ENCODE measurements around the gene NLRP12.
"Not testable (repeated sequence)": the region's sequence is repeated elsewhere in the genome, so short reads cannot be mapped to it uniquely, and the experiment has no call there.

NLRP12 gene

DNA sequence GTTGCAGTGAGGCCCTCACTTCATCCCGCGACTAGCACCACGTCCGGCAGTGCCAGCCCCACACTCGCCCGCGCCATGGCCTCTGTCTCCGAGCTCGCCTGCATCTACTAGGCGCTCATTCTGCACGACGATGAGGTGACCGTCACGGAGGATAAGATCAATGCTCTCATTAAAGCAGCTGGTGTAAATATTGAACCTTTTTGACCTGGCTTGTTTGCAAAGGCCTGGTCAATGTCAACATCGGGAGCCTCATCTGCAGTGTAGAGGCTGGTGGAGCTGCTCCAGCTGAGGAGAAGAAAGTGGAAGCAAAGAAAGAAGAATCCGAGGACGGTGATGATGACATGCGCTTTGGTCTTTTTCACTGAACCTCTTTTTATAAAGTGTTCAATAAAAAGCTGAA is 48.6 kb downstream of the NLRP12 start:
- no peak for DNase-seq (ENCODE audit: low read depth)
- H3K4me3 ChIP-seq (ENCODE audit: low read length) = no peak overlapping the region
- TF ChIP-seq, protein P1, sequence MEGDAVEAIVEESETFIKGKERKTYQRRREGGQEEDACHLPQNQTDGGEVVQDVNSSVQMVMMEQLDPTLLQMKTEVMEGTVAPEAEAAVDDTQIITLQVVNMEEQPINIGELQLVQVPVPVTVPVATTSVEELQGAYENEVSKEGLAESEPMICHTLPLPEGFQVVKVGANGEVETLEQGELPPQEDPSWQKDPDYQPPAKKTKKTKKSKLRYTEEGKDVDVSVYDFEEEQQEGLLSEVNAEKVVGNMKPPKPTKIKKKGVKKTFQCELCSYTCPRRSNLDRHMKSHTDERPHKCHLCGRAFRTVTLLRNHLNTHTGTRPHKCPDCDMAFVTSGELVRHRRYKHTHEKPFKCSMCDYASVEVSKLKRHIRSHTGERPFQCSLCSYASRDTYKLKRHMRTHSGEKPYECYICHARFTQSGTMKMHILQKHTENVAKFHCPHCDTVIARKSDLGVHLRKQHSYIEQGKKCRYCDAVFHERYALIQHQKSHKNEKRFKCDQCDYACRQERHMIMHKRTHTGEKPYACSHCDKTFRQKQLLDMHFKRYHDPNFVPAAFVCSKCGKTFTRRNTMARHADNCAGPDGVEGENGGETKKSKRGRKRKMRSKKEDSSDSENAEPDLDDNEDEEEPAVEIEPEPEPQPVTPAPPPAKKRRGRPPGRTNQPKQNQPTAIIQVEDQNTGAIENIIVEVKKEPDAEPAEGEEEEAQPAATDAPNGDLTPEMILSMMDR (conservative IDR thresholded peaks at IDR 0.05; ENCODE audit: low read depth, low read length) = no peak

DNA sequence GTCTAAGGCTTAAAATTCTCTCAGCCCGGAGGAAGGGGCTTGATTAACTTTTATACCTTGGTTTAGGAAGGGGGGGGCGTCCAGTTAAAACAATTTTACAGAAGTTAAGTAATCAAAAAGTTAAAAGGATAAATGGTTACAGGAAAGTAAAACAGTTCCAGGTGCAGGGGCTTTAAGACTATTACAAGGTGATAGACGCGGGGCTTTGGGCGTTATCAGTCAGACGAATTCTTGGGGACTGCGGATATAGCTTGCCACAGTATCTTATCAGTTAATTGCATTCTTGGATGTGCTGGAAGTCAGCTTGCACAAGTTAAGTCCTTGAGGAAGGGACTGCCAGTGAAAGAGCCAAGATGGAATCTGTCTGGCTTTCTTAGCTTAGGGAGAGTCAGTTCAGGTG is 49.6 kb downstream of the NLRP12 start:
- DNase-seq (ENCODE audit: low read depth); H3K4me3 ChIP-seq (ENCODE audit: low read length): not testable (repeated sequence)

GRCh38 chr19:53773999-53774398 is 50.1 kb downstream of the NLRP12 start:
- H3K4me3 ChIP-seq (ENCODE audit: low read length) = no peak overlapping the region
- DNase-seq (ENCODE audit: low read depth) = no peak
- TF ChIP-seq, protein P1 (conservative IDR thresholded peaks at IDR 0.05; ENCODE audit: low read depth, low read length) = no peak

GRCh38 chr19:53772943-53773342 is 51.2 kb downstream of the NLRP12 start:
- DNase-seq (ENCODE audit: low read depth) = no peak
- TF ChIP-seq, protein P1 (conservative IDR thresholded peaks at IDR 0.05; ENCODE audit: low read depth, low read length) = peak; percentile 65
- H3K4me3 ChIP-seq (ENCODE audit: low read length) = no peak overlapping the region

DNA sequence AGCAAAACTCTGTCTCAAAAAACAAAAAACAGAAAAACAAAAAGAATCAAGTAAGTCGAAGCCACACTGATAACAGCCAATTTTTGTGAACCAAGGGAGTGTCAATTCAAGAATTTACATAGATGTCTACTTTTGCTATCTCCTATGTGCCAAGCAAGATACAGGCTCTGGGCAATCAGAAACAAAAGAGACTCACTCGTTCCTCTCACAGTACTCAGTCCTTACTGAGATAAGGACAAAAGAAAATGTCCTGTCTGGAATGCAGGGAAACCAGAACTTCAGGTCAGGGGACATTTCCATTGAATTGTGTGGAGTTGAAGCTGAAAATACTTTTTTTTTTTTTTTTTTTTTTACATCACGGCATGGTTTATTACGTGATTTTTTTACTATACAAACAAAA is 53.0 kb downstream of the NLRP12 start:
- H3K4me3 ChIP-seq (ENCODE audit: low read length) = no peak overlapping the region
- TF ChIP-seq, protein P1 (conservative IDR thresholded peaks at IDR 0.05; ENCODE audit: low read depth, low read length) = no peak
- no peak for DNase-seq (ENCODE audit: low read depth)

DNA sequence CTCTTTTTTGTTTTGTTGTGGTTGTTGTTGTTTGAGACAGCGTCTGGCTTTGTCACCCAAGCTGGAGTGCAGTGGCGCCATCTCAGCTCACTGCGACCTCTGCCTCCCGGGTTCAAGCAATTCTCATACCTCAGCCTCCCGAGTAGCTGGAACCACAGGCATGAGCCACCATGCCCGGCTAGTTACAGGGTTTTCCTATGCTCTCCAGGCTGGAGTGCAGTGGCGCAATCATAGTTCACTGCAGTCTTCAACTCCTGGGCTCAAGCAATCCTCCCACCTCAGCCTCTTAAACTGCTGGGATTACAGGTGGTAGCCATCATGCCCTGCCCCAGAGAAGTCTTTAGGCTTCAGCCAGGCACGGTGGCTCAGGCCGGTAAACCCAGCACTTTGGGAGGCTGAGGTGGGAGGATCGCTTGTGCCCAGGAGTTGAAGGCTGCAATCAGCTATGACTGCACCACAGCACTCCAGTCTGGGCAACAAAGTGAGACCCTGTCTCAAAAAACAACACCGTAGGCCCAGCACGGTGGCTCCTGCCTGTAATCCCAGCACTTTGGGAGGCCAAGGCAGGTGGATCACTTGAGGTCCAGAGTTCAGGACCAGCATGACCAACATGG is 54.3 kb downstream of the NLRP12 start:
- not testable (repeated sequence) for H3K4me3 ChIP-seq (ENCODE audit: low read length); DNase-seq (ENCODE audit: low read depth)

- no peak overlapping the region for H3K4me3 ChIP-seq (ENCODE audit: low read length)
- DNase-seq (ENCODE audit: low read depth) = no peak
- TF ChIP-seq, protein P1 (conservative IDR thresholded peaks at IDR 0.05; ENCODE audit: low read depth, low read length) = no peak
Measured at GRCh38 chr19:53768401-53768800, 55.7 kb downstream of the NLRP12 start.

- DNase-seq (ENCODE audit: low read depth); H3K4me3 ChIP-seq (ENCODE audit: low read length): not testable (repeated sequence)
Measured at GRCh38 chr19:53758991-53759390, 65.1 kb downstream of the NLRP12 start.
